ENCODE data around the gene FOXD2.

GRCh38 chr1:47465605-47466004 lies 27.8 kb downstream of the FOXD2 start:
- TF ChIP-seq POLR2A (IDR thresholded peaks at IDR 0.05): no peak
- no peak for TF ChIP-seq CTCF (IDR thresholded peaks at IDR 0.05)
